HepG2 (cell line): ENCODE results near the gene GRID1. TPM values are rescaled to one million over a fixed set of nuclear protein-coding genes. Genes with fewer than 3 reads are reported as not detected.

Experiments used
- ATAC-seq: fragments of 200-7000 bp; cut with Tn5 transposase; 3 replicates; pipeline ENCODE4 v1.9.1; 2020; ENCODE audit warnings: mild to moderate bottlenecking, moderate library complexity
- BruUV-seq: library from RNA; stranded (reverse); fragments of 400-500 nt; replicated peaks from 2 replicates; lab custom pipeline; 2021; lab: Mats Ljungman, UMichigan
- CTCF ChIA-PET: fragments of 300-600 bp; formaldehyde crosslinking; extraction: SDS; loops from one replicate; lab custom pipeline; 2021; ENCODE audit warnings: low total read pairs, inconsistent platforms, low intra/inter-chr PET ratio; lab: Yijun Ruan, JAX
- POLR2A ChIA-PET: fragments of 350-600 bp; sonication (Branson Sonifier 250); formaldehyde crosslinking; loops from one replicate; lab custom pipeline; 2020; ENCODE audit warnings: antibody characterized with exemption, inconsistent platforms; lab: Yijun Ruan, JAX
- DNase-seq: peaks from one replicate; pipeline ENCODE4 v3.0.0-alpha.2; 2015; ENCODE audit warnings: low spot score
- FAIRE-seq: peaks from 3 replicates; lab custom pipeline; 2011; peaks lifted over from hg19 to GRCh38; lab: Jason Lieb, UNC
- H2AFZ ChIP-seq: one replicate; pipeline ENCODE4 v1.6.1; 2011; ENCODE audit warnings: low read length, inconsistent platforms
- H3K27ac ChIP-seq: fragments of 300-600 bp; 3 replicates; pipeline ENCODE4 v1.8.0; 2011; ENCODE audit warnings: mixed run types, mild to moderate bottlenecking, mixed read lengths, low read length, inconsistent platforms; ENCODE audit not compliant: insufficient read depth; ENCODE audit errors: extremely low read length
- H3K27me3 ChIP-seq, 2 experiments: fragments of 200-600 bp in 1 of 2; 2 replicates in 1 of 2; 3 replicates in 1 of 2; pipeline versions ENCODE4 v1.6.0 to v1.8.0; 2011; ENCODE audit warnings: low read length in 2 of 2, mild to moderate bottlenecking in 2 of 2, moderate library complexity in 2 of 2, inconsistent platforms in 1 of 2; ENCODE audit not compliant: insufficient read depth in 2 of 2, control insufficient read depth in 1 of 2
- H3K36me3 ChIP-seq, 2 experiments: fragments of 200-600 bp in 1 of 2; replicated peaks in 1 of 2; 2 replicates in 1 of 2; 3 replicates in 1 of 2; pipeline versions ENCODE4 v1.5.1 to v1.8.0; 2011; ENCODE audit warnings: low read length in 2 of 2, inconsistent platforms in 1 of 2; ENCODE audit not compliant: insufficient read depth in 2 of 2, control insufficient read depth in 1 of 2
- H3K4me1 ChIP-seq: 2 replicates; pipeline ENCODE4 v1.5.1; 2012; ENCODE audit warnings: low read length, inconsistent platforms; ENCODE audit not compliant: insufficient read depth
- H3K4me2 ChIP-seq: 2 replicates; pipeline ENCODE4 v1.6.0; 2011; ENCODE audit warnings: low read depth, low read length, inconsistent platforms
- H3K4me3 ChIP-seq, 3 experiments: fragments of 200-600 bp in 1 of 3; sonication (generic), shearing (Covaris generic) in 1 of 3; replicated peaks in 1 of 3; 2 replicates each; pipeline ENCODE4 v1.5.1; 2011 to 2016; ENCODE audit warnings: low read length in 3 of 3, inconsistent platforms in 2 of 3, low read depth in 2 of 3, mild to moderate bottlenecking in 2 of 3, control low read depth in 1 of 3, mixed read lengths in 1 of 3; ENCODE audit not compliant: insufficient read depth in 1 of 3
- H3K79me2 ChIP-seq: one replicate; pipeline ENCODE4 v1.6.1; 2011; ENCODE audit warnings: low read length, inconsistent platforms; ENCODE audit not compliant: insufficient read depth
- H3K9ac ChIP-seq: 2 replicates; pipeline ENCODE4 v1.6.0; 2011; ENCODE audit warnings: mild to moderate bottlenecking, low read depth, low read length, inconsistent platforms; ENCODE audit not compliant: insufficient read depth
- H3K9me3 ChIP-seq: 2 replicates; pipeline ENCODE4 v1.5.1; 2012; ENCODE audit warnings: mild to moderate bottlenecking, low read length
- H4K20me1 ChIP-seq: 2 replicates; pipeline ENCODE4 v1.6.0; 2011; ENCODE audit warnings: inconsistent platforms, mild to moderate bottlenecking, low read length, moderate library complexity; ENCODE audit not compliant: insufficient read depth
- CEBPG ChIP-seq: IDR thresholded peaks from 2 replicates; pipeline ENCODE4 v1.6.1; 2016
- KDM3A ChIP-seq: IDR thresholded peaks from 2 replicates; pipeline ENCODE4 v1.6.1; 2018; ENCODE audit warnings: low read depth, missing compliant biosample characterization
- ZFP1 ChIP-seq: IDR thresholded peaks from 2 replicates; pipeline ENCODE4 v1.6.1; 2016
- ZNF10 ChIP-seq: sonication (generic); formaldehyde crosslinking; IDR thresholded peaks from 2 replicates; pipeline ENCODE4 v1.4.0; 2020; ENCODE audit warnings: mild to moderate bottlenecking, low read depth, missing genetic modification reagents, borderline replicate concordance
- ZNF3 ChIP-seq: IDR thresholded peaks from 2 replicates; pipeline ENCODE4 v1.7.0; 2017; ENCODE audit warnings: inconsistent platforms
- ZNF350 ChIP-seq: sonication (generic); formaldehyde crosslinking; IDR thresholded peaks from 2 replicates; pipeline ENCODE4 v1.4.0; 2020; ENCODE audit warnings: mild to moderate bottlenecking, low read depth, missing genetic modification reagents, borderline replicate concordance
- ZNF460 ChIP-seq: sonication (generic); formaldehyde crosslinking; IDR thresholded peaks from 2 replicates; pipeline ENCODE4 v1.5.1; 2020; ENCODE audit warnings: missing genetic modification reagents, mild to moderate bottlenecking, borderline replicate concordance
- ZSCAN21 ChIP-seq: sonication (generic); formaldehyde crosslinking; IDR thresholded peaks from 2 replicates; pipeline ENCODE4 v1.8.0; 2022; ENCODE audit warnings: mild to moderate bottlenecking, missing genetic modification reagents, moderate library complexity, borderline replicate concordance
- WGBS: methylation state at CpG from one replicate; pipeline ENCODE4 v1.1.6; 2017; ENCODE audit warnings: low lambda C conversion rate; 5-methylcytosine and 5-hydroxymethylcytosine counted together
- in situ Hi-C: cut with HindIII; loops from 2 replicates; pipeline ENCODE4 v1.10.0; 2017; ENCODE audit warnings: low pct_unique_long_range_greater_than_20kb; ENCODE audit not compliant: extremely low pct_ligation_motif_present
- intact Hi-C: fragments of 100-400 bp; cut with micrococcal nuclease; formaldehyde crosslinking; loops from one replicate; pipeline ENCODE4 v1.10.0; 2022; ENCODE audit not compliant: unreplicated experiment
- polyA plus RNA-seq, 8 experiments: library from polyadenylated mRNA; depleted of rRNA in 3 of 8; stranded (reverse) in 7 of 8; unstranded in 1 of 8; fragments of >200 nt; fragmentation: Illumina TruSeq in 4 of 8; extraction: Trizol in 4 of 8; gene quantifications; 2 replicates each; pipeline versions ENCODE4 v1.2.1 to v1.2.3, GENCODE V29; 2011 to 2016; ENCODE audit warnings: low read depth in 4 of 8, missing spikeins in 1 of 8, mixed read lengths in 1 of 8; ENCODE audit not compliant: insufficient read depth in 1 of 8
- total RNA-seq, 5 experiments: library from RNA; depleted of rRNA; stranded (reverse); fragments of >200 nt; fragmentation: Illumina TruSeq; extraction: Trizol; gene quantifications; 2 replicates each; pipeline ENCODE4 v1.2.3, GENCODE V29; 2016; ENCODE audit warnings: low read depth in 1 of 5
- TF ChIP-seq, protein P1 (sequence below): sonication (generic); formaldehyde crosslinking; IDR thresholded peaks from 2 replicates; pipeline ENCODE4 v1.4.0; 2020; ENCODE audit warnings: mild to moderate bottlenecking, low read depth, missing genetic modification reagents
- TF ChIP-seq, protein P2 (sequence below): sonication (generic); formaldehyde crosslinking; IDR thresholded peaks from 2 replicates; pipeline ENCODE4 v1.8.0; 2022; ENCODE audit warnings: mild to moderate bottlenecking, missing genetic modification reagents, moderate library complexity
- TF ChIP-seq, protein P3 (sequence below): sonication (generic); formaldehyde crosslinking; IDR thresholded peaks from 2 replicates; pipeline ENCODE4 v1.8.1; 2023; ENCODE audit warnings: mild to moderate bottlenecking, moderate library complexity, missing genetic modification reagents

Gene GRID1
- total and polyA plus RNA-seq, 2 of the 13 experiments (the other 11 are each of a cell fraction or from before 2014, with no cell fraction given): 0.05 TPM; not detected in 1

GRCh38 chr10:86234541-86235270 is 131.9 kb downstream of the GRID1 start (continued):
- no peak for TF ChIP-seq KDM3A

GRCh38 chr10:86234107-86234506 is 132.5 kb downstream of the GRID1 start:
- POLR2A ChIA-PET: no interaction called here
- 11% methylated on average over 5 of the region's 7 CpGs for WGBS
- no TSS peak for BruUV-seq
- TF ChIP-seq, protein P1, sequence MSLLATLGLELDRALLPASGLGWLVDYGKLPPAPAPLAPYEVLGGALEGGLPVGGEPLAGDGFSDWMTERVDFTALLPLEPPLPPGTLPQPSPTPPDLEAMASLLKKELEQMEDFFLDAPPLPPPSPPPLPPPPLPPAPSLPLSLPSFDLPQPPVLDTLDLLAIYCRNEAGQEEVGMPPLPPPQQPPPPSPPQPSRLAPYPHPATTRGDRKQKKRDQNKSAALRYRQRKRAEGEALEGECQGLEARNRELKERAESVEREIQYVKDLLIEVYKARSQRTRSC (CRISPR knock-in tag): no peak
- TF ChIP-seq ZFP1 (CRISPR knock-in tag) (no peak), CEBPG (CRISPR knock-in tag) (no peak), ZNF10 (CRISPR knock-in tag) (no peak), ZNF460 (CRISPR knock-in tag) (no peak), ZNF3 (CRISPR knock-in tag) (no peak), ZNF350 (CRISPR knock-in tag) (no peak), ZSCAN21 (CRISPR knock-in tag) (no peak)
- TF ChIP-seq, protein P2, sequence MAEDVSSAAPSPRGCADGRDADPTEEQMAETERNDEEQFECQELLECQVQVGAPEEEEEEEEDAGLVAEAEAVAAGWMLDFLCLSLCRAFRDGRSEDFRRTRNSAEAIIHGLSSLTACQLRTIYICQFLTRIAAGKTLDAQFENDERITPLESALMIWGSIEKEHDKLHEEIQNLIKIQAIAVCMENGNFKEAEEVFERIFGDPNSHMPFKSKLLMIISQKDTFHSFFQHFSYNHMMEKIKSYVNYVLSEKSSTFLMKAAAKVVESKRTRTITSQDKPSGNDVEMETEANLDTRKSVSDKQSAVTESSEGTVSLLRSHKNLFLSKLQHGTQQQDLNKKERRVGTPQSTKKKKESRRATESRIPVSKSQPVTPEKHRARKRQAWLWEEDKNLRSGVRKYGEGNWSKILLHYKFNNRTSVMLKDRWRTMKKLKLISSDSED (CRISPR knock-in tag): no peak
- TF ChIP-seq, protein P3, sequence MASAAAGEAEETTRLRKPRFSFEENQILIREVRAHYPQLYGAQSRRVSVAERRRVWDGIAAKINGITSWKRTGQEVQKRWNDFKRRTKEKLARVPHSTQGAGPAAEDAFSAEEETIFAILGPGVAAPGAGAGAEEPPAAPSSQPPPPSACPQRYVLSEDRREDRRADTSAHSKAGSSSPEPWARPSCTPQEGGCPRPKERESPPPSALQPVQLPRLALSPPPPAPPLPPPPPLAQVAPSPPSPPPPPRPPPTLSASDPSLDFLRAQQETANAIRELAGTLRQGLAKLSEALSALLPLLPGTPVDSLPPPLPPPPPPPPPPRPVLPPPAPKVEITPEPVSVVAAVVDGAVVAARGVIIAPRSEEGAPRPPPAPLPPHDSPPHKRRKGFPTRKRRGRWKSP (CRISPR knock-in tag): no peak
- H4K20me1 ChIP-seq: no peaks in the 10 kb centered on the region
- H3K79me2 ChIP-seq: no peaks in the 10 kb centered on the region
- H3K4me1 ChIP-seq: no peaks in the 10 kb centered on the region
- DNase-seq (no peak), FAIRE-seq (no peak), ATAC-seq (no peak)
- H2AFZ ChIP-seq: no peak overlapping the region
- intact Hi-C loops (no loop called here), in situ Hi-C loops (no loop called here)
- no peak overlapping the region for H3K27ac ChIP-seq
- CTCF ChIA-PET: no interaction called here
- H3K36me3 ChIP-seq: no peaks in the 10 kb centered on the region
- no peak overlapping the region for H3K4me2 ChIP-seq
- H3K9me3 ChIP-seq: no peaks in the 10 kb centered on the region
- H3K4me3 ChIP-seq: no peak overlapping the region
- peaks cover 6 to 19% of the 10 kb centered on the region in 2 experiments for H3K27me3 ChIP-seq
- no peak overlapping the region for H3K9ac ChIP-seq
